ENCODE data around the gene S100PBP. TPM values are rescaled to one million over a fixed set of nuclear protein-coding genes. Genes with fewer than 3 reads are reported as not detected.
A peak's percentile ranks its signal among the peaks of the same experiment; 100 is the strongest.

Gene S100PBP
- total and polyA plus RNA-seq, 9 of the 15 experiments (the other 6 are each of a cell fraction or from before 2014, with no cell fraction given) = 22.9 to 60.2 (median 32.9) TPM

DNA sequence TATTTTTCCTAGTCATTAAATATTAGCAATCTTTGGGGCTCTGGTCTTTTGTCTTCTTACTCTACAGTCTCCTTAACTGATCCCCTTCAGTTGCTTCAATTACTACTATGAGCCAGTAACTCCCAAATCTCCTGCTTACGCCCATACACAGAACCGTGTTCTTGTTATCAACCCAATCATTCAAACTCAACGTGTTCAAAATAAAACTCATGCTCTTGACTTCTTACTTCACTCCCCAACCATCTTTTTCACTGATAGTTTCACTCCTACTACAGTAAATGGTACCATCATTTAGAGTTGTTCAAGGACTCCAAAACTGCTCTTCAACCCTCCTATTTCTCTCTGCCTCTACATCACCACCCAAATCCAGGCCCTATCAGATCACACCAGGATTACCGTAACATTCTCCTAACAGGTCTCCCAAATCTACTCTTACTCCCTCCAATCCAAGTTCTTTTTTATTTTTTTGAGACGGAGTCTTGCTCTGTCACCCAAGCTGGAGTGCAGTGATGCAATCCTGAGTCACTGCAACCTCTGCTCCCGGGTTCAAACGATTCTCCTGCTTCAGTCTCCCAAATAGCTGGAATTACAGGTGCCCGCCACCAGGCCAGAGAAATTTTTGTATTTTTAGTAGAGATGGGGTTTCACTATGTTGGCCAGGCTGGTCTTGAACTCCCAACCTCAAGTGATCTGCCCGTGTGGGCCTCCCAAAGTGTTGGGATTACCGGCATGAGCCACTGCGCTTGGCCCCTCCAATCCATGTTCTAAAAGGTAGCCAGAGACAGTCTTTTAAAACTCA lies 3.3 kb upstream of the S100PBP start (continued):
- TF ChIP-seq ETV6 (IDR thresholded peaks at IDR 0.05; ENCODE audit: borderline replicate concordance in 1 of 2, low read depth in 2 of 2, low read length in 1 of 2) (no peak), ETV6 (CRISPR knock-in tag; IDR thresholded peaks at IDR 0.05; ENCODE audit: borderline replicate concordance) (no peak), ZNF785 (CRISPR knock-in tag; IDR thresholded peaks at IDR 0.05) (no peak), MTF1 (CRISPR knock-in tag; IDR thresholded peaks at IDR 0.05; ENCODE audit: borderline replicate concordance) (no peak), SREBF2 (CRISPR knock-in tag; IDR thresholded peaks at IDR 0.05) (no peak), NONO (IDR thresholded peaks at IDR 0.05; ENCODE audit: low read depth in 2 of 2, low read length in 1 of 2) (no peak), NFRKB (IDR thresholded peaks at IDR 0.05; ENCODE audit: low read depth) (peak; percentile 42; the same call in 1 of the 2 replicates), TEAD1 (CRISPR knock-in tag; IDR thresholded peaks at IDR 0.05) (0 out of 4 replicates have a peak, but pooled peaks of 1 of the 2 experiments have one; percentile 68), SMARCB1 (IDR thresholded peaks at IDR 0.05; ENCODE audit: insufficient read length, low read depth) (no peak), ETV1 (tag; conservative IDR thresholded peaks at IDR 0.05; ENCODE audit: low read depth) (0 out of 2 replicates have a peak, but pooled peaks have one; percentile 17), ARID1B (IDR thresholded peaks at IDR 0.05) (peak; percentile 82), ZNF444 (CRISPR knock-in tag; IDR thresholded peaks at IDR 0.05) (no peak), ZNF780A (CRISPR knock-in tag; IDR thresholded peaks at IDR 0.05) (no peak), POLR2H (tag; IDR thresholded peaks at IDR 0.05; ENCODE audit: low read depth) (peak; percentile 75), MTA1 (IDR thresholded peaks at IDR 0.05; ENCODE audit: borderline replicate concordance) (peak; percentile 65; the same call in 1 of the 2 replicates), GTF2F1 (IDR thresholded peaks at IDR 0.05; ENCODE audit: low read depth, low read length) (no peak), L3MBTL2 (IDR thresholded peaks at IDR 0.05) (peak; percentile 37; the same call in 1 of the 2 replicates), NFE2 (IDR thresholded peaks at IDR 0.05; ENCODE audit: low read depth) (peak; percentile 69), HLTF (IDR thresholded peaks at IDR 0.05) (0 out of 2 replicates have a peak, but pooled peaks have one; percentile 57), EP300 (IDR thresholded peaks at IDR 0.05; ENCODE audit: low read length) (peak; percentile 59)
- TF ChIP-seq, protein P1, sequence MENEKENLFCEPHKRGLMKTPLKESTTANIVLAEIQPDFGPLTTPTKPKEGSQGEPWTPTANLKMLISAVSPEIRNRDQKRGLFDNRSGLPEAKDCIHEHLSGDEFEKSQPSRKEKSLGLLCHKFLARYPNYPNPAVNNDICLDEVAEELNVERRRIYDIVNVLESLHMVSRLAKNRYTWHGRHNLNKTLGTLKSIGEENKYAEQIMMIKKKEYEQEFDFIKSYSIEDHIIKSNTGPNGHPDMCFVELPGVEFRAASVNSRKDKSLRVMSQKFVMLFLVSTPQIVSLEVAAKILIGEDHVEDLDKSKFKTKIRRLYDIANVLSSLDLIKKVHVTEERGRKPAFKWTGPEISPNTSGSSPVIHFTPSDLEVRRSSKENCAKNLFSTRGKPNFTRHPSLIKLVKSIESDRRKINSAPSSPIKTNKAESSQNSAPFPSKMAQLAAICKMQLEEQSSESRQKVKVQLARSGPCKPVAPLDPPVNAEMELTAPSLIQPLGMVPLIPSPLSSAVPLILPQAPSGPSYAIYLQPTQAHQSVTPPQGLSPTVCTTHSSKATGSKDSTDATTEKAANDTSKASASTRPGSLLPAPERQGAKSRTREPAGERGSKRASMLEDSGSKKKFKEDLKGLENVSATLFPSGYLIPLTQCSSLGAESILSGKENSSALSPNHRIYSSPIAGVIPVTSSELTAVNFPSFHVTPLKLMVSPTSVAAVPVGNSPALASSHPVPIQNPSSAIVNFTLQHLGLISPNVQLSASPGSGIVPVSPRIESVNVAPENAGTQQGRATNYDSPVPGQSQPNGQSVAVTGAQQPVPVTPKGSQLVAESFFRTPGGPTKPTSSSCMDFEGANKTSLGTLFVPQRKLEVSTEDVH (IDR thresholded peaks at IDR 0.05; ENCODE audit: low read depth, partially characterized antibody) = peak; percentile 48
- TF ChIP-seq, protein P2, sequence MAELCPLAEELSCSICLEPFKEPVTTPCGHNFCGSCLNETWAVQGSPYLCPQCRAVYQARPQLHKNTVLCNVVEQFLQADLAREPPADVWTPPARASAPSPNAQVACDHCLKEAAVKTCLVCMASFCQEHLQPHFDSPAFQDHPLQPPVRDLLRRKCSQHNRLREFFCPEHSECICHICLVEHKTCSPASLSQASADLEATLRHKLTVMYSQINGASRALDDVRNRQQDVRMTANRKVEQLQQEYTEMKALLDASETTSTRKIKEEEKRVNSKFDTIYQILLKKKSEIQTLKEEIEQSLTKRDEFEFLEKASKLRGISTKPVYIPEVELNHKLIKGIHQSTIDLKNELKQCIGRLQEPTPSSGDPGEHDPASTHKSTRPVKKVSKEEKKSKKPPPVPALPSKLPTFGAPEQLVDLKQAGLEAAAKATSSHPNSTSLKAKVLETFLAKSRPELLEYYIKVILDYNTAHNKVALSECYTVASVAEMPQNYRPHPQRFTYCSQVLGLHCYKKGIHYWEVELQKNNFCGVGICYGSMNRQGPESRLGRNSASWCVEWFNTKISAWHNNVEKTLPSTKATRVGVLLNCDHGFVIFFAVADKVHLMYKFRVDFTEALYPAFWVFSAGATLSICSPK (IDR thresholded peaks at IDR 0.05; ENCODE audit: borderline replicate concordance) = peak; percentile 35; the same call in 1 of the 2 replicates
- TF ChIP-seq, protein P3, sequence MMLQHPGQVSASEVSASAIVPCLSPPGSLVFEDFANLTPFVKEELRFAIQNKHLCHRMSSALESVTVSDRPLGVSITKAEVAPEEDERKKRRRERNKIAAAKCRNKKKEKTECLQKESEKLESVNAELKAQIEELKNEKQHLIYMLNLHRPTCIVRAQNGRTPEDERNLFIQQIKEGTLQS (IDR thresholded peaks at IDR 0.05) = peak; percentile 100
- TF ChIP-seq, protein P3 (CRISPR knock-in tag; conservative IDR thresholded peaks at IDR 0.05) = peak; percentile 98

Data from K562 (cell line).